HepG2 (cell line): ENCODE results near the gene DNMT3B. TPM values are rescaled to one million over a fixed set of nuclear protein-coding genes. Genes with fewer than 3 reads are reported as not detected.

Experiments
- HOXA9 ChIP-seq: sonication (generic); formaldehyde crosslinking; IDR thresholded peaks from 2 replicates; pipeline ENCODE4 v1.8.1; 2022; ENCODE audit warnings: missing genetic modification reagents, mild to moderate bottlenecking, moderate library complexity, borderline replicate concordance
- MAF1 ChIP-seq: sonication (generic); formaldehyde crosslinking; IDR thresholded peaks from 2 replicates; pipeline ENCODE4 v1.5.0; 2020; ENCODE audit warnings: missing genetic modification reagents, borderline replicate concordance
- POGZ ChIP-seq: sonication (generic); formaldehyde crosslinking; IDR thresholded peaks from 2 replicates; pipeline ENCODE4 v1.4.0; 2020; ENCODE audit warnings: mild to moderate bottlenecking, missing genetic modification reagents
- STAT5B ChIP-seq: sonication (generic); formaldehyde crosslinking; IDR thresholded peaks from 2 replicates; pipeline ENCODE4 v1.4.0; 2020; ENCODE audit warnings: missing genetic modification reagents
- TEAD2 ChIP-seq: sonication (generic); formaldehyde crosslinking; IDR thresholded peaks from 2 replicates; pipeline ENCODE4 v1.9.0; 2021; ENCODE audit warnings: missing genetic modification reagents
- THAP8 ChIP-seq: sonication (generic); formaldehyde crosslinking; IDR thresholded peaks from 2 replicates; pipeline ENCODE4 v1.5.1; 2020; ENCODE audit warnings: missing genetic modification reagents, mild to moderate bottlenecking, borderline replicate concordance
- ZBTB3 ChIP-seq: sonication (generic); formaldehyde crosslinking; IDR thresholded peaks from 2 replicates; pipeline ENCODE4 v1.4.0; 2020; ENCODE audit warnings: low read depth, mild to moderate bottlenecking, moderate library complexity, missing genetic modification reagents, borderline replicate concordance
- ZNF34 ChIP-seq: sonication (generic); formaldehyde crosslinking; IDR thresholded peaks from 2 replicates; pipeline ENCODE4 v1.4.0; 2020; ENCODE audit warnings: mild to moderate bottlenecking, missing genetic modification reagents, borderline replicate concordance
- ZNF354B ChIP-seq: sonication (generic); formaldehyde crosslinking; IDR thresholded peaks from 2 replicates; pipeline ENCODE4 v1.8.0; 2022; ENCODE audit warnings: mild to moderate bottlenecking, missing genetic modification reagents
- ZNF430 ChIP-seq: sonication (generic); formaldehyde crosslinking; IDR thresholded peaks from 2 replicates; pipeline ENCODE4 v1.9.0; 2021; ENCODE audit warnings: mild to moderate bottlenecking, missing genetic modification reagents
- ZSCAN22 ChIP-seq: sonication (generic); formaldehyde crosslinking; IDR thresholded peaks from 2 replicates; pipeline ENCODE4 v1.4.0; 2020; ENCODE audit warnings: mild to moderate bottlenecking, missing genetic modification reagents
- ZSCAN30 ChIP-seq: sonication (generic); formaldehyde crosslinking; IDR thresholded peaks from 2 replicates; pipeline ENCODE4 v1.5.0; 2020; ENCODE audit warnings: mild to moderate bottlenecking, missing genetic modification reagents
- polyA plus RNA-seq, 8 experiments: library from polyadenylated mRNA; depleted of rRNA in 3 of 8; stranded (reverse) in 7 of 8; unstranded in 1 of 8; fragments of >200 nt; fragmentation: Illumina TruSeq in 4 of 8; extraction: Trizol in 4 of 8; gene quantifications; 2 replicates each; pipeline versions ENCODE4 v1.2.1 to v1.2.3, GENCODE V29; 2011 to 2016; ENCODE audit warnings: low read depth in 4 of 8, missing spikeins in 1 of 8, mixed read lengths in 1 of 8; ENCODE audit not compliant: insufficient read depth in 1 of 8
- total RNA-seq, 5 experiments: library from RNA; depleted of rRNA; stranded (reverse); fragments of >200 nt; fragmentation: Illumina TruSeq; extraction: Trizol; gene quantifications; 2 replicates each; pipeline ENCODE4 v1.2.3, GENCODE V29; 2016; ENCODE audit warnings: low read depth in 1 of 5
- TF ChIP-seq, protein P1 (sequence below): IDR thresholded peaks from 2 replicates; pipeline ENCODE4 v1.6.1; 2016; ENCODE audit warnings: mild to moderate bottlenecking, missing biosample characterization, missing genetic modification reagents
- TF ChIP-seq, protein P2 (sequence below): sonication (generic); formaldehyde crosslinking; IDR thresholded peaks from 2 replicates; pipeline ENCODE4 v1.4.0; 2020; ENCODE audit warnings: mild to moderate bottlenecking, missing genetic modification reagents

Gene DNMT3B
- total and polyA plus RNA-seq, 2 of the 13 experiments (the other 11 are each of a cell fraction or from before 2014, with no cell fraction given) = 3.8 to 13.9 TPM

- TF ChIP-seq ZNF430 (CRISPR knock-in tag) = no peak
- TF ChIP-seq ZBTB3 (CRISPR knock-in tag) = no peak
- TF ChIP-seq TEAD2 = no peak
- no peak for TF ChIP-seq HOXA9 (CRISPR knock-in tag)
- TF ChIP-seq STAT5B (CRISPR knock-in tag) = no peak
- TF ChIP-seq ZSCAN30 (CRISPR knock-in tag) = no peak
- TF ChIP-seq ZNF34 (CRISPR knock-in tag) = no peak
- TF ChIP-seq ZNF354B (CRISPR knock-in tag) = no peak
- TF ChIP-seq, protein P1, sequence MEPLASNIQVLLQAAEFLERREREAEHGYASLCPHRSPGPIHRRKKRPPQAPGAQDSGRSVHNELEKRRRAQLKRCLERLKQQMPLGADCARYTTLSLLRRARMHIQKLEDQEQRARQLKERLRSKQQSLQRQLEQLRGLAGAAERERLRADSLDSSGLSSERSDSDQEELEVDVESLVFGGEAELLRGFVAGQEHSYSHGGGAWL (CRISPR knock-in tag) = no peak
- no peak for TF ChIP-seq ZSCAN22 (CRISPR knock-in tag)
- TF ChIP-seq, protein P2, sequence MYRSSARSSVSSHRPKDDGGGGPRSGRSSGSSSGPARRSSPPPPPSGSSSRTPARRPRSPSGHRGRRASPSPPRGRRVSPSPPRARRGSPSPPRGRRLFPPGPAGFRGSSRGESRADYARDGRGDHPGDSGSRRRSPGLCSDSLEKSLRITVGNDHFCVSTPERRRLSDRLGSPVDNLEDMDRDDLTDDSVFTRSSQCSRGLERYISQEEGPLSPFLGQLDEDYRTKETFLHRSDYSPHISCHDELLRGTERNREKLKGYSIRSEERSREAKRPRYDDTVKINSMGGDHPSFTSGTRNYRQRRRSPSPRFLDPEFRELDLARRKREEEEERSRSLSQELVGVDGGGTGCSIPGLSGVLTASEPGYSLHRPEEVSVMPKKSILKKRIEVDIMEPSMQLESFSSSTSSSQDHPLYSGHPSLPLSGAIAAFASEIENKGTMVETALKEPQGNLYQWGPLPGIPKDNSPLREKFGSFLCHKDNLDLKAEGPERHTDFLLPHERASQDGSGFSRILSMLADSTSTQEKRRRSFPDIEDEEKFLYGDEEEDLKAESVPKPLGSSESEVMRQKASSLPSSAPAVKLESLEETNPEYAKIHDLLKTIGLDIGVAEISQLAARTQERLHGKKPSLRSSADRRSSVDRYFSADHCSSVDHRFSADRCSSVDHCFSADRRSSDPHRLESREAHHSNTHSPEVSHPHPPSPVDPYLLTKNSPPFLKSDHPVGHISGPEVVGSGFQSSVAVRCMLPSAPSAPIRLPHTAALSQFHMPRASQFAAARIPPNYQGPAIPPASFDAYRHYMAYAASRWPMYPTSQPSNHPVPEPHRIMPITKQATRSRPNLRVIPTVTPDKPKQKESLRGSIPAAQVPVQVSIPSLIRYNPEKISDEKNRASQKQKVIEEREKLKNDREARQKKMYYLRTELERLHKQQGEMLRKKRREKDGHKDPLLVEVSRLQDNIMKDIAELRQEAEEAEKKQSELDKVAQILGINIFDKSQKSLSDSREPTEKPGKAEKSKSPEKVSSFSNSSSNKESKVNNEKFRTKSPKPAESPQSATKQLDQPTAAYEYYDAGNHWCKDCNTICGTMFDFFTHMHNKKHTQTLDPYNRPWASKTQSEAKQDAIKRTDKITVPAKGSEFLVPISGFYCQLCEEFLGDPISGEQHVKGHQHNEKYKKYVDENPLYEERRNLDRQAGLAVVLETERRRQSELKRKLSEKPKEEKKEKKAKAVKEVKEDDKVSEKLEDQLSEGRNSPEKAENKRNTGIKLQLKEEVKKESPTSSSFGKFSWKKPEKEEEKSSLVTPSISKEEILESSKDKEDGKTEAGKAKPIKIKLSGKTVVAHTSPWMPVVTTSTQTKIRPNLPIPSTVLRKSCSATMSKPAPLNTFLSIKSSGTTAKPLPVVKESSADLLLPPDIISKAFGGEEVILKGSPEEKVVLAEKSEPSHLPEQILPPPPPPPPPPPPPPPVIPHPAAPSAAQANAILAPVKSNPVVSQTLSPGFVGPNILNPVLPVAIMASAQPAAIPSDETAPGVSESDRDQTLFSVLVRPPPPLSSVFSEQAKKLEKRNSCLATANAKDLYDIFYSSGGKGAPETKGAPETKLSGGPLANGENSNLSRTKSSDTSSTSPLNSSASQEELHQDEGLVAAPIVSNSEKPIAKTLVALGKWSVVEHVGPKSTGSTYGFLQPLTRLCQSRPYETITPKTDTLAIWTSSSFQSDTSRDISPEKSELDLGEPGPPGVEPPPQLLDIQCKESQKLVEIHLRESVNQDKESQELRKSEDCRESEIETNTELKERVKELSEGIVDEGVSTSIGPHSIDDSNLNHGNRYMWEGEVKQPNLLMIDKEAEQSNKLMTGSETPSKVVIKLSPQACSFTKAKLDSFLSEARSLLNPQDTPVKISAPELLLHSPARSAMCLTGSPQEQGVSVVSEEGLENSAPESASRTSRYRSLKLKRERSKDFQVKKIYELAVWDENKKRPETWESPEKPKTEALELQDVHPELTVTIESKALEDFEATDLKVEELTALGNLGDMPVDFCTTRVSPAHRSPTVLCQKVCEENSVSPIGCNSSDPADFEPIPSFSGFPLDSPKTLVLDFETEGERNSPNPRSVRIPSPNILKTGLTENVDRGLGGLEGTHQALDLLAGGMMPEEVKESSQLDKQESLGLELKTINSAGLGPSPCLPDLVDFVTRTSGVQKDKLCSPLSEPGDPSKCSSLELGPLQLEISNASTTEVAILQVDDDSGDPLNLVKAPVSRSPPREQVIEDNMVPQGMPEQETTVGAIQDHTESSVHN (CRISPR knock-in tag) = no peak
- TF ChIP-seq POGZ = no peak
- no peak for TF ChIP-seq THAP8
- TF ChIP-seq MAF1 (CRISPR knock-in tag) = no peak
Observed at GRCh38 chr20:32767418-32768198, 5.4 kb downstream of the DNMT3B start (continued).
